Spleen (tissue), 7 donors: ENCODE results near the gene ZNF804A.

Experiments used
- CTCF ChIP-seq, 11 experiments: fragments of 200-600 bp in 7 of 11; fragments of 450-650 bp in 4 of 11; sonication (generic) in 4 of 11; IDR thresholded peaks in 8 of 11; conservative IDR thresholded peaks in 3 of 11; 1 replicate in 7 of 11; 2 replicates in 4 of 11; pipeline versions ENCODE4 v1.4.0 to v1.8.0; 2016 to 2021; ENCODE audit warnings: antibody characterized with exemption in 11 of 11, inconsistent platforms in 4 of 11, mild to moderate bottlenecking in 1 of 11
- POLR2A ChIP-seq, 3 donors: fragments of 450-650 bp; IDR thresholded peaks; one replicate each; pipeline ENCODE4 v1.5.1; 2017; ENCODE audit warnings: antibody characterized with exemption in 3 of 3, mild to moderate bottlenecking in 1 of 3
- POLR2AphosphoS5 ChIP-seq, 3 donors: sonication (generic); formaldehyde crosslinking; IDR thresholded peaks; one replicate each; pipeline ENCODE4 v1.5.1; 2017; ENCODE audit warnings: antibody characterized with exemption in 3 of 3
- donor health status: DM: no; HTN: no; CAD: no; lungs with moderate emphysema.
- donor health status: DM: no; HTN: no; CAD: no.
- donor health status: DM: no; HTN: no; CAD: no.

- TF ChIP-seq CTCF (IDR thresholded peaks at IDR 0.05 in 8 of 11, conservative IDR thresholded peaks at IDR 0.05 in 3 of 11): no peak
- TF ChIP-seq POLR2AphosphoS5 (IDR thresholded peaks at IDR 0.05): no peak
- TF ChIP-seq POLR2A (IDR thresholded peaks at IDR 0.05): no peak
These were observed 56.6 kb downstream of the ZNF804A start for GRCh38 chr2:184654945-184655344.
